HG02973 (cell line): ENCODE results near the gene DGKI.
A peak's percentile ranks its signal among the peaks of the same experiment; 100 is the strongest.
"Not testable (repeated sequence)": the region's sequence is repeated elsewhere in the genome, so short reads cannot be mapped to it uniquely, and the experiment has no call there.

Experiments
- ATAC-seq: cut with Tn5 transposase; IDR thresholded peaks from one replicate; pipeline ENCODE4 v1.9.1; 2021; ENCODE audit warnings: moderate library complexity; ENCODE audit not compliant: unreplicated experiment

Gene DGKI

GRCh38 chr7:137836541-137836940, 10.2 kb downstream of the DGKI start:
- no peak for ATAC-seq

DNA sequence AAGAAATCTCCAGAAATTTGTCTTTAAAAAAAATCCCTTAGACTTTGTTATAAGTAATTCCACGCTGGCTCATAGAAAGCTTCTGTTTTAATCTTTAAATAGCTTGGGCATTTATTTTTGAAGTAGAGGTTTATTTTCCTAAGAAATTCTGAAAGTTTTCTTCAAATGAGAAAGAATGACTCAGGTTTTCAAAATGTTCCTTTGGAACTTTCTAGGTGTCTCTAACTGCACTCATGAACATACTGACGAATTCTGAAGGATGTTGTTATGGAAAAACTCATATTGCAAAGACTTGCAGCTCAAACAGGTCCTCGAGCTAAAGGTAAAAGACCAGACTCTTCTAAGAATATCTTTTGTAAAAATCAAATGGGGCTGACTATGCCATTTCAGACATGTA, 10.7 kb downstream of the DGKI start:
- ATAC-seq: no peak

DNA sequence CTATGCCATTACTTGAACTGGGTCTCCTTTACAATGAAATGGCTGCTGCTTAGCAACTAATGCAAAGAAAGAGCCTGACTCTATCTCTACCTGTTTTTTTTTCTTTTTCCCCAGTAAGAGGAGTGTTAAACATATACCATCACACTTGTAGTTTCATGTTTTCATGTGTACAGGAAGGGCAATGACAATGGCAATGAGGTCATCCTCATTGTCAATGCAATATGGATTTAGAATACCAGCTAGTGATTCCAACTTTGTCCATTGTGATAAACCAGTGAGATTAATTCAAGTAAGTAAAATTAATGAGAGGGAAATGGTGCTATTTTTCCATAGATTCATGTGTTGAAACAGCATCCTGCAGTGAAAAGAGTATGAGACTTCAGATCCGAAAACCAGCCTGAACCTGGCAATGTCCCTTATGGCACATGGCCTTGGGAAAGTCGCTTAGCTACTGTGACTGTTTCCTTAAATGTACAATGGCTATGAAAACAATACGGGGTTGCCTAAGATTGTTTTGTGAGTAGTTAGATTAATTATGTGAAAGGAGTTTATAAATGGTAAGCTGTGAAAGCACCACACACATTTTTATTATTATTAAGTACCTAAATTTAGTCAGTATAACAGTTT, 11.2 kb downstream of the DGKI start:
- ATAC-seq: no peak

GRCh38 chr7:137834552-137834951, 12.2 kb downstream of the DGKI start:
- no peak for ATAC-seq

GRCh38 chr7:137832990-137833389, 13.8 kb downstream of the DGKI start:
- not testable (repeated sequence) for ATAC-seq

DNA sequence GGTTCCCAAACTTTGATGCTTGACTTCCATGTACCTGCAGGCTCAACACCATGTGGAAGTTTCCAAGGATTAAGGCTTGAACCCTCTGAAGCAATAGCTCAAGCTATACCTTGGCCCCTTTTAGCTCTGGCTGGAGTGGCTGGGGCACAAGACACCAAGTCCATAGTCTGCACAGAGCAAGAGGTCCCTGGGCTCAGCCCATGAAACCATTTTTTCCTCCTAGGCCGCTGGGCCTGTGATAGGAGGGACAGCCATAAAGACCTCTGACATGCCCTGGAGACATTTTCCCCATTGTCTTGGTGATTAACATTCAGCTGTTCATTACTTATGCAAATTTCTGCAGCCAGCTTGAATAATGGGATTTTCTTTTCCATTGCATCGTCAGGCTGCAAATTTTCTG, 14.4 kb downstream of the DGKI start:
- no peak for ATAC-seq

GRCh38 chr7:137831555-137831954, 15.2 kb downstream of the DGKI start:
- ATAC-seq: not testable (repeated sequence)

- ATAC-seq: no peak
Measured at GRCh38 chr7:137829337-137829992, 17.3 kb downstream of the DGKI start.

GRCh38 chr7:137828456-137828855, 18.3 kb downstream of the DGKI start:
- no peak for ATAC-seq

DNA sequence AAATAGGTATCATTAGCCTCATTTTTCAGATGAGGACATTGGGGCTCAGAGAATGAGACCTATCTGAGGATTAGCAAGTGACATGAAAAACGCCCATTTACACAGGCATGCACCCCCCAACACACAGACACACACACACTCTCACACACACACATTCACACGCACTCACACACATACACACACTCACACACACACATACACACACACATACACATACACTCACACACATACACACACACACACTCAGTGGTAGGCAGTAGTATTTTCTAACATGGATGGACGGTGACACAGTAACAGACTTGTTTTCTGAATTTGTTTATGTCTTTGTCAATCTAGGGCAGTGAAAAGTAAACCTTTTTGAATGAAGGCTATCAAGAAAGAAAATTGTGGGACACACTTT, 21.3 kb downstream of the DGKI start:
- ATAC-seq: no peak

- no peak for ATAC-seq
Measured at GRCh38 chr7:137820677-137821420, 25.9 kb downstream of the DGKI start.

DNA sequence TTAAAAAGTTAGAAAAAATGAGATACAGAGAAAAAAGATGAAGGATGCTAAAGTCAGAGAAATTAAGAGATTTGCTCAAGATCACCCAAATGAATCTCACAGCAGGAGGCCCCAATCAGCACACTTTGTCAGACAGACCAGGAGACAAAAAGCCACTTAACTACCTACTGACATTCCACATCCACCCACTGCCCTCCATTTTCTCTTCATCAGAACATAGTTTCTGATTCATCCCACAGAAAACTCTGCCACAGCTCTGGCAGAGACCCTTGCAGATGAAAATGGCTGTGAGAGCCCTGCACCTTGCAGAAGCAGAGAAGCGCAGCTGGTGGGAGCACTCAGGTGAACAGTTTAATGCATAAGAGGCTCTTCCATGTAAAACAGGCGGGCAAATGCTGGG, 26.6 kb downstream of the DGKI start:
- no peak for ATAC-seq

DNA sequence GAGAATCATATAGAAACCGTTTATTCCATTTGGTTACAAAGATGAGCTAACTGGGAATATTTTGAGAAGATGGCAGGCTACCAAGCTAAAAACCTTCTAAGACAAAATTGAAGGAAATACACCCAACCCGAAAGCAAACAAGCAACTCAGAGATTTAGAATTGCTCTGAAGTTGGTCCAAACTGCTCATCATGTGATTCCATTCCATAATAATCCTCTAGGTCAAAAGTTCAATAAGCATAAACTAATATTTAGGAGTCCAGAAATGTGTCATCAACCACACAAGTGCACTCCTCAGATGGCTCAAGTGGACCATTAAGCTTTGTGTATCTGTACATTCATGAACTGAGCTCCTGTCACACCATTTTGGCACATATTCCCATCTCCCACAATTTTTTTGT, 28.7 kb downstream of the DGKI start:
- no peak for ATAC-seq

DNA sequence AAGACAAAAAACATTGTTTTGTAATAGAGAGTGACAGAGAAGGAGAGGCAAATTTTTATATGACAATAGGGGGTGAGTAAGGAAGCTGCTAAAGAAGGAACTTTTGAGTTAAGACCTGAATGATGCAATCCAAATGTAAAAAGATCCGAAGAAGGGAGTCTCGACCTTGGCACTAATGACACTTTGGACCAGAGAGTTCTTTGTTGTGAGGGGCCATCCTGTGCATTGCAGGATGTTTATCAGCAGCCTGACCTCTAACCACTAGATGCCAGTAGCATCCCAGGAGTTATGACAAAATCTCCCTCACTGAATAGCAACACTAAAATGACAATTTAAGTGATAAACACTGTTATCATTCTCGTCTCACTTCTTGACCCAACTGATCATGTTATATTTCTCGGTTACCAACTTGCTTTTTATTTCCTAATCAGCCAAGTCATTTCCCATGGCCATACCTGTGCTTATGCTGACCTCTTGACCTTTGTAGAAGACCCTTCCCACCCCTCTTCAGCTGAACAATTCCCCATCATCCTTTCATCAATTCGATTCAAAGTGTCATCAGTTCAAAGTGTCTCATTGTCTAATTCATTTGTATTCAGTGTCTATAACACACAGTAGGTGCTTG, 30.0 kb downstream of the DGKI start:
- ATAC-seq: no peak

GRCh38 chr7:137813541-137813940, 33.2 kb downstream of the DGKI start:
- ATAC-seq: no peak

GRCh38 chr7:137810248-137810647, 36.5 kb downstream of the DGKI start:
- ATAC-seq: no peak

DNA sequence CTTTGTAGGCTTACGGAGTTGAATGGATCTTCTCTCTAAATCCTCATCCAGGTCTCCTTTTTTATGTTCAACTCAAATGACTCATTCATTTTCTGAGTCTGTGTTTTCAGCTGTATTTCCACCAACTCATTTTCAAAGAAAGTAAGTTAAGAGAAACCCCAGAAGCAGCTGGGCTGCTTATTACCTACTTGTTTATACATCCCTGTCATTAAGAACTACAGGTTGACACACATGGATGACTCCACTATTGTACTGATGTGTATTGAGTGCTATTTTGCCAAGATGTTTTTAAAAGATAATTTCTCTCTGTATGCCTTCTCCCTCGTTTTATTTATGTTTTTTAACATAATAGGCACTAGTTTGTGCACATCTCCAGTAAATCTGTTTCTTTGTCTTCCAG, 41.9 kb downstream of the DGKI start:
- ATAC-seq: peak; percentile 56

- ATAC-seq: no peak
Measured at GRCh38 chr7:137801491-137801890, 45.3 kb downstream of the DGKI start.

GRCh38 chr7:137801003-137801402, 45.8 kb downstream of the DGKI start:
- no peak for ATAC-seq

GRCh38 chr7:137798073-137798763, 48.6 kb downstream of the DGKI start:
- ATAC-seq: peak; percentile 99

GRCh38 chr7:137795211-137795610, 51.6 kb downstream of the DGKI start:
- no peak for ATAC-seq
